AG10803 (cell line): Measurements from ENCODE around the gene RPP21.

Source experiments
- DNase-seq: peaks from one replicate; pipeline ENCODE4 v3.0.0; 2010; ENCODE audit warnings: low read depth
- H3K4me3 ChIP-seq: 2 replicates; pipeline ENCODE4 v1.5.1; 2011; ENCODE audit warnings: mild to moderate bottlenecking, low read length, control low read depth
- TF ChIP-seq, protein P1 (sequence below): conservative IDR thresholded peaks from 2 replicates; pipeline ENCODE4 v1.5.1; 2011; ENCODE audit warnings: mild to moderate bottlenecking, low read length, control low read depth, inconsistent platforms

RPP21 gene

GRCh38 chr6:30323806-30324205 lies 21.1 kb upstream of the RPP21 start:
- no peak for DNase-seq
- no peak overlapping the region for H3K4me3 ChIP-seq
- TF ChIP-seq, protein P1, sequence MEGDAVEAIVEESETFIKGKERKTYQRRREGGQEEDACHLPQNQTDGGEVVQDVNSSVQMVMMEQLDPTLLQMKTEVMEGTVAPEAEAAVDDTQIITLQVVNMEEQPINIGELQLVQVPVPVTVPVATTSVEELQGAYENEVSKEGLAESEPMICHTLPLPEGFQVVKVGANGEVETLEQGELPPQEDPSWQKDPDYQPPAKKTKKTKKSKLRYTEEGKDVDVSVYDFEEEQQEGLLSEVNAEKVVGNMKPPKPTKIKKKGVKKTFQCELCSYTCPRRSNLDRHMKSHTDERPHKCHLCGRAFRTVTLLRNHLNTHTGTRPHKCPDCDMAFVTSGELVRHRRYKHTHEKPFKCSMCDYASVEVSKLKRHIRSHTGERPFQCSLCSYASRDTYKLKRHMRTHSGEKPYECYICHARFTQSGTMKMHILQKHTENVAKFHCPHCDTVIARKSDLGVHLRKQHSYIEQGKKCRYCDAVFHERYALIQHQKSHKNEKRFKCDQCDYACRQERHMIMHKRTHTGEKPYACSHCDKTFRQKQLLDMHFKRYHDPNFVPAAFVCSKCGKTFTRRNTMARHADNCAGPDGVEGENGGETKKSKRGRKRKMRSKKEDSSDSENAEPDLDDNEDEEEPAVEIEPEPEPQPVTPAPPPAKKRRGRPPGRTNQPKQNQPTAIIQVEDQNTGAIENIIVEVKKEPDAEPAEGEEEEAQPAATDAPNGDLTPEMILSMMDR = no peak

- TF ChIP-seq, protein P1 = no peak
- DNase-seq = peak; percentile 40
- peak overlapping the region; percentile 97 for H3K4me3 ChIP-seq
Measured at GRCh38 chr6:30325150-30325872, 19.6 kb upstream of the RPP21 start.

GRCh38 chr6:30325873-30326525 lies 19.0 kb upstream of the RPP21 start:
- no peak for DNase-seq
- peak overlapping the region; percentile 97 for H3K4me3 ChIP-seq
- TF ChIP-seq, protein P1 = no peak

DNA sequence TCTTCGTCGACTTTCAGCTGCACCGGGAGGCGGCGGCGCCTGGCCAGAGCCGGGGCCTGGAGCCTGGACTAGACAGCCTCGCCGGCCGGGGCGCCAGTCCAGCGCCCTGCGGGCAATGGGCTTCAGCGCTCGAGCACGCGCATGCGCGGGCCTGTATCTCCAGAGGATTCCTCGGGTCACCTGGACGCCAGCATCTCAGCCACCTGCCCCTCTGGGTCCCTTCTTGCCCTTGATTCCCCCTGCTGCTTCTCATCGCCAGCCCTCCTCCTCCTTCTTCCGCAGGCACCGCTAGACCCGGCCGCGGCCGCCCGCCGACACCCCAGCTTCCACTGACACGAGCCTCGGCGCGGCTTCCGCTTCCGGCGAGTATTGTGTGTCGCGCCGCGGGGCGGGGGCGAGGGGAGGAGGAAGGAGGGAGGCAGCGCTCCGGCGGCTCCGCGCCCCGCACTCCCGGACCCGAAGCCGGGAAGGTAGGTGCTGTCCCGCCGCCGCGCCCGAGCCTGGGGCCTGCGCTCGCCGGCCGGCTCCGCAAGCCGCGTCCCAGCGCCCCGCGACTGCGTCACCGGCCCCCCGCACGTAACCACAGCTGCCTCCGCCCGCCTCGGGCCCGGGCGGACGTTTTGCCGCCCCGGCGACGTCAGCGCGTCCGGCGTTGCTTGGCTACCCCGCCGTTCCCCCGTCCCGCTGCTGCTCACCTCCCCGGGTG lies 18.3 kb upstream of the RPP21 start, which contains the start of gene TRIM39:
Gene TRIM39, plus strand, starts transcription at position 402 of the 706 bp plus-strand sequence. CDS start 2,391 bp downstream, outside the sequence.
- peak; percentile 78 for DNase-seq
- TF ChIP-seq, protein P1 = no peak
- peak within 1 kb of the TSS; percentile 97 for H3K4me3 ChIP-seq

DNA sequence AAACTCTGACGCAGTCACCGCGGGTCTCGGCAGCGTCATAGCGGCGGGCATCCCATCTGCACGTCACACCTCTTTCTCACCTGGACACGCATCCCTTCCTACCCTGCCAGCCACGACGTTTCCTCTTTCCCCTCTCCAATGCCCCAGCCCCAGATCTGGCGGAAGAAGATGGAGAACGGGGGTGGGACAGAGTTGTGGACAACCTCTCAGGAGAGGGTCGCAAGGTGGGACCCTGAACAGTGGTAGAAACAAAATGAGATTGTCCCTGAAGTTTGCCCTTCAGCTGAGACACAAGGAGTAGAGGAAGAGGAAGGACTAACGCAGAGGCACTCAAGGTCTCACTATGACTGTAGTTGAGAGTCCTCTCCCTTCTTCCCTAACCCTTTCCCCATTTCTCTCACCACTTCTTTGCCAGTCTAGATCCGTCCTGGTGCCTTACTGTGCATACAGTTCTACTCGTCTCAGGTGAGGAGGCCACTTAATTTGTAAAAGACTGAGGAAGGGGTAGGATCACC lies 17.7 kb upstream of the RPP21 start:
- TF ChIP-seq, protein P1 = no peak
- no peak for DNase-seq
- peak overlapping the region; percentile 97 for H3K4me3 ChIP-seq

- TF ChIP-seq, protein P1 = no peak
- DNase-seq = no peak
Measured at GRCh38 chr6:30328397-30328796, 16.6 kb upstream of the RPP21 start.

More at GRCh38 chr6:30328397-30328796, 16.6 kb upstream of the RPP21 start:
- H3K4me3 ChIP-seq = no peak overlapping the region
